Measurements from ENCODE around the gene MAP3K12. TPM values are rescaled to one million over a fixed set of nuclear protein-coding genes. Genes with fewer than 3 reads are reported as not detected.

MAP3K12 gene
- total and polyA plus RNA-seq, 2 experiments from 2014 or later, result 6.6 to 17.9 TPM

- H4K20me1 ChIP-seq (replicated peaks; ENCODE audit: insufficient read depth), result no peaks in the 10 kb centered on the region
- no peak overlapping the region for H3K27ac ChIP-seq (ENCODE audit: low read depth)
- H3K4me1 Mint-ChIP-seq, result peaks cover 15% of the 10 kb centered on the region
- no peak overlapping the region for H3K4me3 ChIP-seq
- TF ChIP-seq, protein P1, sequence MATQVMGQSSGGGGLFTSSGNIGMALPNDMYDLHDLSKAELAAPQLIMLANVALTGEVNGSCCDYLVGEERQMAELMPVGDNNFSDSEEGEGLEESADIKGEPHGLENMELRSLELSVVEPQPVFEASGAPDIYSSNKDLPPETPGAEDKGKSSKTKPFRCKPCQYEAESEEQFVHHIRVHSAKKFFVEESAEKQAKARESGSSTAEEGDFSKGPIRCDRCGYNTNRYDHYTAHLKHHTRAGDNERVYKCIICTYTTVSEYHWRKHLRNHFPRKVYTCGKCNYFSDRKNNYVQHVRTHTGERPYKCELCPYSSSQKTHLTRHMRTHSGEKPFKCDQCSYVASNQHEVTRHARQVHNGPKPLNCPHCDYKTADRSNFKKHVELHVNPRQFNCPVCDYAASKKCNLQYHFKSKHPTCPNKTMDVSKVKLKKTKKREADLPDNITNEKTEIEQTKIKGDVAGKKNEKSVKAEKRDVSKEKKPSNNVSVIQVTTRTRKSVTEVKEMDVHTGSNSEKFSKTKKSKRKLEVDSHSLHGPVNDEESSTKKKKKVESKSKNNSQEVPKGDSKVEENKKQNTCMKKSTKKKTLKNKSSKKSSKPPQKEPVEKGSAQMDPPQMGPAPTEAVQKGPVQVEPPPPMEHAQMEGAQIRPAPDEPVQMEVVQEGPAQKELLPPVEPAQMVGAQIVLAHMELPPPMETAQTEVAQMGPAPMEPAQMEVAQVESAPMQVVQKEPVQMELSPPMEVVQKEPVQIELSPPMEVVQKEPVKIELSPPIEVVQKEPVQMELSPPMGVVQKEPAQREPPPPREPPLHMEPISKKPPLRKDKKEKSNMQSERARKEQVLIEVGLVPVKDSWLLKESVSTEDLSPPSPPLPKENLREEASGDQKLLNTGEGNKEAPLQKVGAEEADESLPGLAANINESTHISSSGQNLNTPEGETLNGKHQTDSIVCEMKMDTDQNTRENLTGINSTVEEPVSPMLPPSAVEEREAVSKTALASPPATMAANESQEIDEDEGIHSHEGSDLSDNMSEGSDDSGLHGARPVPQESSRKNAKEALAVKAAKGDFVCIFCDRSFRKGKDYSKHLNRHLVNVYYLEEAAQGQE (IDR thresholded peaks at IDR 0.05; ENCODE audit: unreplicated experiment), result no peak
- no peak for TF ChIP-seq NANOG (IDR thresholded peaks at IDR 0.05; ENCODE audit: borderline replicate concordance)
- TF ChIP-seq EZH2 (IDR thresholded peaks at IDR 0.05; ENCODE audit: low read depth, unreplicated experiment), result no peak
- peaks cover 4% of the 10 kb centered on the region; the same call in 1 of the 2 replicates for H3F3A ChIP-seq (replicated peaks; ENCODE audit: low read depth)
- no peak for DNase-seq (ENCODE audit: low spot score)
- no peaks in the 10 kb centered on the region; the same call in 2 of the 3 replicates for H3K9me3 Mint-ChIP-seq
- no peak overlapping the region for H3K4me3 Mint-ChIP-seq
- H3K9me2 ChIP-seq (ENCODE audit: insufficient read depth), result no peaks in the 10 kb centered on the region
- no peak for ATAC-seq
- no peaks in the 10 kb centered on the region for H3K27me3 ChIP-seq (ENCODE audit: insufficient read depth)
- no peak overlapping the region for H3K27ac Mint-ChIP-seq
- H3K4me2 ChIP-seq, result no peak overlapping the region
- H2AFZ ChIP-seq, result no peak overlapping the region
- peaks cover 35% of the 10 kb centered on the region for H3K36me3 Mint-ChIP-seq (ENCODE audit: low read depth)
- peaks cover 12% of the 10 kb centered on the region for H3K79me2 ChIP-seq (replicated peaks; ENCODE audit: insufficient read depth)
- peaks cover 8% of the 10 kb centered on the region for H3K4me1 ChIP-seq (ENCODE audit: insufficient read depth)
- peaks cover 17% of the 10 kb centered on the region for H3K27me3 Mint-ChIP-seq (ENCODE audit: insufficient read depth, low read depth, poor library complexity)
- H3K36me3 ChIP-seq (ENCODE audit: insufficient read depth), result no peaks in the 10 kb centered on the region; the same call in 1 of the 2 replicates
Measured at GRCh38 chr12:53505555-53506449, 6.5 kb upstream of the MAP3K12 start.

GRCh38 chr12:53505086-53505485 lies 5.8 kb upstream of the MAP3K12 start:
- Histone ChIP-seq H4K20me1 (replicated peaks; ENCODE audit: insufficient read depth) (no peaks in the 10 kb centered on the region), H3K27me3 (ENCODE audit: insufficient read depth) (no peaks in the 10 kb centered on the region), H3K9me2 (ENCODE audit: insufficient read depth) (no peaks in the 10 kb centered on the region), H2AFZ (no peak overlapping the region), H3K36me3 (ENCODE audit: insufficient read depth) (no peaks in the 10 kb centered on the region; the same call in 1 of the 2 replicates), H3F3A (replicated peaks; ENCODE audit: low read depth) (peaks cover 6% of the 10 kb centered on the region), H3K4me1 (ENCODE audit: insufficient read depth) (peaks cover 10% of the 10 kb centered on the region), H3K79me2 (replicated peaks; ENCODE audit: insufficient read depth) (peaks cover 12% of the 10 kb centered on the region), H3K27ac (ENCODE audit: low read depth) (no peak overlapping the region), H3K4me2 (no peak overlapping the region), H3K4me3 (no peak overlapping the region)
- H3K27me3 Mint-ChIP-seq (ENCODE audit: insufficient read depth, low read depth, poor library complexity), result peaks cover 17% of the 10 kb centered on the region
- peaks cover 16% of the 10 kb centered on the region for H3K4me1 Mint-ChIP-seq
- H3K9me3 Mint-ChIP-seq, result no peaks in the 10 kb centered on the region; the same call in 2 of the 3 replicates
- DNase-seq (ENCODE audit: low spot score), result no peak
- ATAC-seq, result no peak
- H3K36me3 Mint-ChIP-seq (ENCODE audit: low read depth), result peaks cover 35% of the 10 kb centered on the region
- H3K4me3 Mint-ChIP-seq, result no peak overlapping the region; the same call in 2 of the 3 replicates
- H3K27ac Mint-ChIP-seq, result peak overlapping the region; percentile 27; the same call in 1 of the 2 replicates
- no peak for TF ChIP-seq NANOG (IDR thresholded peaks at IDR 0.05; ENCODE audit: borderline replicate concordance)
- TF ChIP-seq, protein P1 (IDR thresholded peaks at IDR 0.05; ENCODE audit: unreplicated experiment), result no peak
- TF ChIP-seq JUNB (IDR thresholded peaks at IDR 0.05; ENCODE audit: unreplicated experiment), result no peak
- TF ChIP-seq STAT1 (IDR thresholded peaks at IDR 0.05; ENCODE audit: unreplicated experiment), result no peak
- TF ChIP-seq CTCF (conservative IDR thresholded peaks at IDR 0.05; ENCODE audit: low read depth in 2 of 2), result no peak
- no peak for TF ChIP-seq ZNF331 (CRISPR knock-in tag; IDR thresholded peaks at IDR 0.05; ENCODE audit: low read depth)
- no peak for TF ChIP-seq EZH2 (IDR thresholded peaks at IDR 0.05; ENCODE audit: low read depth, unreplicated experiment)
- TF ChIP-seq CREB1 (CRISPR knock-in tag; IDR thresholded peaks at IDR 0.05; ENCODE audit: low read depth), result no peak

Data from GM23338 (cell line).